ENCODE results near the gene GAS6.

The GAS6 gene

DNA sequence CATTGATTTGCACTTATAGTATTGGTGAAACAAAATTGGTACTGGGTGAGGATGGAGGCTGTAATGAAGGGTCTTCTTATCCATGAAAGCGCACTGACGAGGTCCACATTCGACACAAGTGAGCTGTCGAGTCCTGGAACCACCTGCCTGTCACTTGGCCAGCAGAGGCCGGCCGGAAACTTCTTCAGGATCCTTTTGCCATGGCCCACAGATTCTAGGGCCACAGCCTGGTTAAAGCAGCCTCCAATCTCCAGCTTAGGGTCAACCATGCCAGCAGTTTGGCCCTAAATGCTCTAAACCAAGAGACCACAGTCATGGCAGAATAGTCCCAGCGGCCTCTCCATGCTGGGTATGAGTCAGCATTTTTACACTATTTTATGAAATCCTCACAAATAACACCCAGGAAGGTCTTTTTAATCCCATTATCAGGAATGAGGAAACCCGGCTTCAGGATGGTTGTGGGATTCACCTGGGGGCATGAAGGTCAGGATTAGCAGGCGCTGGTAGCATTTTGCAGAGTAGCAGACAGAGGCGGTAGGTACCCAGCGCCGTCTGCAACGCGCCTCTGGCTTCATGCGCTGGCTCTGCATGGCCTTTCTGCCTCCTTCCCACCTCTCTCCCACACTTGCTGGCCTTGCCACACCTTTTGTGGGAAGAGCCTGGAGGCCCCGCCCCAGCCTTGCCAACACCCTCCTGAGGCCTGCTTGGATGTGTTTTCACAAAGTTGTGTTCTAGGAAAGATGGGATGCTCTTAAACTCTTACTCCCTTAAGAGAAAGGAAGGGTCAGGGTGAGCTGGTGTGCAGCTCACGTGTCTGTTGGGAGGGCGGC lies 15.2 kb downstream of the GAS6 start:
- DNase-seq (ENCODE audit: extremely low spot score): no peak
- ChIA-PET POLR2A (no interaction called here), CTCF (no interaction called here)
- TF ChIP-seq ARNT (IDR thresholded peaks at IDR 0.05) (no peak), FOXK2 (IDR thresholded peaks at IDR 0.05) (no peak), ZNF384 (IDR thresholded peaks at IDR 0.05) (no peak), TARDBP (IDR thresholded peaks at IDR 0.05) (no peak)

DNA sequence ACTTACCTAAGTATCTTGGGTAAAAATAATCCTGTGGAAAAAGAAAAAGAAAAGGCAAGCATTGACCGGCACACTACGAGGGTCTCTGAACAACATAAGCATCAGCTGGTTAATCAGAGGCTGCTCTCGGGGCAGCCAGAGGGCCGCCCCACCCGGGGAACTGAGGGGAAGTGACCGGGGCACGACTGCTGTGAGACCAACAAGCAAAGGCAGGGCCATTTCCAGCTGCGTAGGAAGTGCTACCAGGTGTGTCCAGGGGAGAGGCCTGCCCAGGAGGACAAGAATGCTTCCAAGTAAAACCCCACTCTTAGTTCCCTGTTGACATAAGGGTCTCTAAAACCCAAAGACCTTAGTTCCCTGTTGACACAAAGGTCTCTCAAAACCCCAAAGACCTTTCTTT lies 15.9 kb downstream of the GAS6 start:
- ChIA-PET CTCF (no interaction called here), POLR2A (no interaction called here)
- no peak for DNase-seq (ENCODE audit: extremely low spot score)
- TF ChIP-seq, protein P1, sequence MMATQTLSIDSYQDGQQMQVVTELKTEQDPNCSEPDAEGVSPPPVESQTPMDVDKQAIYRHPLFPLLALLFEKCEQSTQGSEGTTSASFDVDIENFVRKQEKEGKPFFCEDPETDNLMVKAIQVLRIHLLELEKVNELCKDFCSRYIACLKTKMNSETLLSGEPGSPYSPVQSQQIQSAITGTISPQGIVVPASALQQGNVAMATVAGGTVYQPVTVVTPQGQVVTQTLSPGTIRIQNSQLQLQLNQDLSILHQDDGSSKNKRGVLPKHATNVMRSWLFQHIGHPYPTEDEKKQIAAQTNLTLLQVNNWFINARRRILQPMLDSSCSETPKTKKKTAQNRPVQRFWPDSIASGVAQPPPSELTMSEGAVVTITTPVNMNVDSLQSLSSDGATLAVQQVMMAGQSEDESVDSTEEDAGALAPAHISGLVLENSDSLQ (IDR thresholded peaks at IDR 0.05): no peak
- TF ChIP-seq L3MBTL2 (conservative IDR thresholded peaks at IDR 0.05): no peak
- TF ChIP-seq BHLHE40 (IDR thresholded peaks at IDR 0.05; ENCODE audit: borderline replicate concordance): no peak
- no peak for TF ChIP-seq SUZ12 (IDR thresholded peaks at IDR 0.05)
- TF ChIP-seq ELF4 (IDR thresholded peaks at IDR 0.05): no peak
- no peak for TF ChIP-seq FOXK2 (IDR thresholded peaks at IDR 0.05)
- no peak for TF ChIP-seq TARDBP (IDR thresholded peaks at IDR 0.05)
- no peak for TF ChIP-seq ZNF384 (IDR thresholded peaks at IDR 0.05)
- no peak for TF ChIP-seq ARNT (IDR thresholded peaks at IDR 0.05)
- TF ChIP-seq SP1 (IDR thresholded peaks at IDR 0.05): no peak
- no peak for TF ChIP-seq LEF1 (IDR thresholded peaks at IDR 0.05; ENCODE audit: borderline replicate concordance)
- TF ChIP-seq FOXA1 (IDR thresholded peaks at IDR 0.05): no peak
- TF ChIP-seq NFRKB (IDR thresholded peaks at IDR 0.05): no peak
- no peak for TF ChIP-seq HDGF (IDR thresholded peaks at IDR 0.05; ENCODE audit: borderline replicate concordance)
- no peak for TF ChIP-seq CTBP1 (IDR thresholded peaks at IDR 0.05; ENCODE audit: borderline replicate concordance)
- TF ChIP-seq FOXM1 (IDR thresholded peaks at IDR 0.05; ENCODE audit: borderline replicate concordance): no peak

DNA sequence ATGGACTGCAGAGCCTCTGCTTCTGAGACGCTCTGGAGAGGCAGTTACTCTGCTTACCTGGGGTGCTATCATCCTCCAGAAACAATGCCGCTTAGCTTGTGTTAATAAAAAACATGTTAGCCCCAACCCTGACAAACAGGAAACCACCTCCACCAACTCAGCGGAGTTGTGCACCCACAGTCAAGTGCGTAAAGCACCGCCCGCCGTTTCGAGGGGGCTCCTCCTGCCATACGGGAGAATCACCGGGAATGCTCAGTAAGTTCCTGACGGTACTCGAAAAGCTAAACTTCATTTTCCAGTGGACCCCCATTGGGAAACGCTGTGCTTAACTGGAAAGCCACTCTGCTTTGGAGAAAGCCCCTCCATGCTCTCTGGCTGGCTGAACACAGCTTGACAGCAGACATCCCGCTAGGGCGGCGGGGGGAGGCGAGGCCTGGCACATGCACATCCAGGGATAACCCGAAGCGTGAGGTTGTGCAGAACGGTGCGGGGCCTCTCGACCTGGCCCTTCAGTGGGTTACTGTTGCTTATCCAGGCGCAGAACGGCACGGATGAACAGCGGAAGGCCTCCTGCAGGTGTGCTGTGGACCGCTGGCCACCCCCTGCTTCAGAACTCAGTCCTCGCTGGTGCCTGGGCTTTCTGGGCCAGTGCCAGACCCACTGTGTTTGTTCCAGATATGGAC lies 17.1 kb downstream of the GAS6 start:
- ChIA-PET CTCF (no interaction called here), POLR2A (no interaction called here)
- DNase-seq (ENCODE audit: extremely low spot score): no peak
- TF ChIP-seq HDGF (IDR thresholded peaks at IDR 0.05; ENCODE audit: borderline replicate concordance) (no peak), FOXM1 (IDR thresholded peaks at IDR 0.05; ENCODE audit: borderline replicate concordance) (no peak), SP1 (IDR thresholded peaks at IDR 0.05) (no peak), CTBP1 (IDR thresholded peaks at IDR 0.05; ENCODE audit: borderline replicate concordance) (no peak), NFRKB (IDR thresholded peaks at IDR 0.05) (no peak), LEF1 (IDR thresholded peaks at IDR 0.05; ENCODE audit: borderline replicate concordance) (no peak), ZNF384 (IDR thresholded peaks at IDR 0.05) (no peak), BHLHE40 (IDR thresholded peaks at IDR 0.05; ENCODE audit: borderline replicate concordance) (no peak), ELF4 (IDR thresholded peaks at IDR 0.05) (no peak), FOXK2 (IDR thresholded peaks at IDR 0.05) (no peak), FOXA1 (IDR thresholded peaks at IDR 0.05) (no peak), TARDBP (IDR thresholded peaks at IDR 0.05) (no peak), L3MBTL2 (conservative IDR thresholded peaks at IDR 0.05) (no peak)
- TF ChIP-seq, protein P1 (IDR thresholded peaks at IDR 0.05): no peak

DNA sequence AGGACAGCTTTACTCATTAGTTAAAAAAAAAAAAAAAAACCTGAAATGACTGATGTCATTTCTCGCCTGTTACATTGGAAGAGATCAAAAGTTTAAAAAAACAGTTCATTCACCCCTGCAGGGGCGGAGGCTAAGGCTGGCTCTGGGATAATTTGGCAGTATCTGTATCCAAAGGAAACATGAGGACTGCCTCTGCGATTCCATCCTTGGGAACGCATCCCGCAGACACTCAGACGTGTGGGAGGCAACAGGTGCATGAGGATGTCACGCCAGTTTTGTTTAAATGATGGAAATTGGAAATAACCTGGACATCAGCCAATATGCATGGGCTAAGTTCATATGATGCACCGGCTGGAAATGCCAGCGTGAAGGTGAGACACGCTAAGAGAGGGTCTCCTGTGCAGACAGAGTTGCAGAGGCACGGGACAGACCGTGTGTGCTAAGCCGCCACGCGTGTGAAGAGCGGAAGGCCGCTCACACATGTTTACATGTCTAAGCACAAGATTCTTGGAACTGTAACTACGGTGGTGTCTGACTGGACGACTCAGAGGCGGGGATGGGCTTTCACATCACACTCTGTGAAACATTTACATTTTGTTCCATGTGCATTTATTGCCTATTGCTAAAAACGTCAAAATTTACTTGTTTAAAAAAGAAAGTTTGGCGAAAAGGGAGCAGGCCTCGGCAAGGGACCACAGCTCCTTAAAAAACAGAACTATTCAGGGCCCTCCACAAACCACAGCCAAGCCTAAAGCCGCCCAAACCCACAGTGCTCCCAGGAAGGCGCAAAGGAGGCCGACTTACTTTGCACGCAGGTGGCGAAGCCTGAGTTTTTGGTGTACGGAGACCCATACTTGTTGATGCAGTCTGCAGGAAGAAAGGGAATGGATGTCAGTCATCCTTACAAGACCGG lies 17.9 kb downstream of the GAS6 start:
- TF ChIP-seq ARNT (IDR thresholded peaks at IDR 0.05) (no peak), SUZ12 (IDR thresholded peaks at IDR 0.05) (no peak), SP1 (IDR thresholded peaks at IDR 0.05) (no peak)
- ChIA-PET CTCF (no interaction called here), POLR2A (no interaction called here)
- DNase-seq (ENCODE audit: extremely low spot score): no peak

DNA sequence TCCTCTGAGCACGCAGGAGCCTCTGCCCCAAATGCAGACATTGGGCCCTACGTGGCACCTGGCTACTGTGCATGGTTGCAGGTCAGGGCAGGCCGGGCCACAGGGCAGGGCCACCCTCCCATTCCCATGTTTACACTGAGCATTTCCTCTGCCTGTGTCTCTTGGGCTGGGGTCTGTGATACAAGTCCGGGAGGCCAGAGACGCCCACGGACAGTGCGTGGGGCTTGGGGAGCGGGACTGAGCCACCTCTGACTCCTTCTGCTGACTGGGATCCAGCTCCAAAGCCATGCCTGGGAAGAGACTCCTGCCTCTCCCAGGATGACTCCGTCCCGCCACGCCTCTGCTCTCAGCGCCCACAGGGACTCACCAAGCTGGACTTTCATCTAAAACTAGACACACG lies 18.8 kb downstream of the GAS6 start:
- no peak for TF ChIP-seq FOXA1 (IDR thresholded peaks at IDR 0.05)
- TF ChIP-seq FOXM1 (IDR thresholded peaks at IDR 0.05; ENCODE audit: borderline replicate concordance): no peak
- no peak for TF ChIP-seq L3MBTL2 (conservative IDR thresholded peaks at IDR 0.05)
- TF ChIP-seq HDGF (IDR thresholded peaks at IDR 0.05; ENCODE audit: borderline replicate concordance): no peak
- no peak for TF ChIP-seq CTBP1 (IDR thresholded peaks at IDR 0.05; ENCODE audit: borderline replicate concordance)
- TF ChIP-seq LEF1 (IDR thresholded peaks at IDR 0.05; ENCODE audit: borderline replicate concordance): no peak
- no peak for DNase-seq (ENCODE audit: extremely low spot score)
- ChIA-PET CTCF (no interaction called here), POLR2A (no interaction called here)

DNA sequence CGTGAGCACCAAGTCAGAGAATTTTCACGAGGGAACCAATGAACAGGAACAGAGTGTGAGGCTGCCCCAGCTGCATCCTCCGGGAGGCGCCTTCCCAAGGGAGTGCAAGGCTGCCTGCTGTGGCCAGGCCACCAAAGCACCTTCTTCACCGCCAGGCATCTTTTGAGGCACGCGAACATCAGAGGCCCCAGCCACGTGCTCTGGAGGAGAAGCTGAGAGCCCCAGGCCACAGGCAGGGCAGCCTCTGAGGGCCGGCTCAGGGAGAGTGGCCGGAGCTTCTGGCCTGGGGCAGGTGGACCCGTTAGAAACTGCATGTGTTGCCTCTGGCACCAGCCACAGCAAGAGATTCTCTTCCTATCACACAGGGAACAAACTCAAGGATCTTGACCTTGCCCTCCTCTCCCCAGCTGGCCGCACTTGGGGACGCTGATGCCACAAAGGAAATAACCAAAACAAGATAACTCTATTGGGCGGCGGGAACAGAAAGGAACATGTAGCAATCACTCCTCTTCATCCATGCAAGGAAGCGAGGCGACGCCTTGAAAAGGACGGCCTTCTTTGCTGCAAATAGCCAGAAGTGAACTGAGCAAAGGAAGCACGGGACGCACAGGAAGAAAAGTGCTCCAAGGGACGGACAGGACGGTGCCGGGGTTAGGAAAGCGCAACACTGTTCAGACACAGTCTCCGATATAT lies 19.9 kb downstream of the GAS6 start:
- no peak for DNase-seq (ENCODE audit: extremely low spot score)
- ChIA-PET POLR2A (no interaction called here), CTCF (no interaction called here)
- TF ChIP-seq ARNT (IDR thresholded peaks at IDR 0.05) (no peak), HDGF (IDR thresholded peaks at IDR 0.05; ENCODE audit: borderline replicate concordance) (no peak), FOXK2 (IDR thresholded peaks at IDR 0.05) (no peak), FOXM1 (IDR thresholded peaks at IDR 0.05; ENCODE audit: borderline replicate concordance) (no peak), ELF4 (IDR thresholded peaks at IDR 0.05) (no peak), SP1 (IDR thresholded peaks at IDR 0.05) (no peak), BHLHE40 (IDR thresholded peaks at IDR 0.05; ENCODE audit: borderline replicate concordance) (no peak), NFRKB (IDR thresholded peaks at IDR 0.05) (no peak), ZNF384 (IDR thresholded peaks at IDR 0.05) (no peak), CTBP1 (IDR thresholded peaks at IDR 0.05; ENCODE audit: borderline replicate concordance) (no peak), TARDBP (IDR thresholded peaks at IDR 0.05) (no peak), FOXA1 (IDR thresholded peaks at IDR 0.05) (no peak), SUZ12 (IDR thresholded peaks at IDR 0.05) (no peak), L3MBTL2 (conservative IDR thresholded peaks at IDR 0.05) (no peak), LEF1 (IDR thresholded peaks at IDR 0.05; ENCODE audit: borderline replicate concordance) (no peak)
- TF ChIP-seq, protein P1 (IDR thresholded peaks at IDR 0.05): no peak
